Suprapubic skin (tissue), 3 donors: ENCODE data around the gene KIF5A.

ENCODE experiments used
- POLR2A ChIP-seq, 2 donors: fragments of 450-650 bp; IDR thresholded peaks; one replicate each; pipeline ENCODE4 v1.6.1; 2017; ENCODE audit warnings: antibody characterized with exemption in 2 of 2, mild to moderate bottlenecking in 2 of 2, moderate library complexity in 2 of 2
- TF ChIP-seq, protein P1 (sequence below), 2 donors: fragments of 200-600 bp in 1 of 2; fragments of 450-650 bp in 1 of 2; sonication (generic) in 1 of 2; IDR thresholded peaks; one replicate each; pipeline ENCODE4 v1.5.1; 2016 to 2019; ENCODE audit warnings: antibody characterized with exemption in 2 of 2, mild to moderate bottlenecking in 1 of 2, moderate library complexity in 1 of 2

GRCh38 chr12:57546438-57547287 lies 3.2 kb upstream of the KIF5A start, which contains the start of gene DCTN2:
- TF ChIP-seq, protein P1, sequence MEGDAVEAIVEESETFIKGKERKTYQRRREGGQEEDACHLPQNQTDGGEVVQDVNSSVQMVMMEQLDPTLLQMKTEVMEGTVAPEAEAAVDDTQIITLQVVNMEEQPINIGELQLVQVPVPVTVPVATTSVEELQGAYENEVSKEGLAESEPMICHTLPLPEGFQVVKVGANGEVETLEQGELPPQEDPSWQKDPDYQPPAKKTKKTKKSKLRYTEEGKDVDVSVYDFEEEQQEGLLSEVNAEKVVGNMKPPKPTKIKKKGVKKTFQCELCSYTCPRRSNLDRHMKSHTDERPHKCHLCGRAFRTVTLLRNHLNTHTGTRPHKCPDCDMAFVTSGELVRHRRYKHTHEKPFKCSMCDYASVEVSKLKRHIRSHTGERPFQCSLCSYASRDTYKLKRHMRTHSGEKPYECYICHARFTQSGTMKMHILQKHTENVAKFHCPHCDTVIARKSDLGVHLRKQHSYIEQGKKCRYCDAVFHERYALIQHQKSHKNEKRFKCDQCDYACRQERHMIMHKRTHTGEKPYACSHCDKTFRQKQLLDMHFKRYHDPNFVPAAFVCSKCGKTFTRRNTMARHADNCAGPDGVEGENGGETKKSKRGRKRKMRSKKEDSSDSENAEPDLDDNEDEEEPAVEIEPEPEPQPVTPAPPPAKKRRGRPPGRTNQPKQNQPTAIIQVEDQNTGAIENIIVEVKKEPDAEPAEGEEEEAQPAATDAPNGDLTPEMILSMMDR (IDR thresholded peaks at IDR 0.05), result peak in 1 of 2 donors; percentile 6
- TF ChIP-seq POLR2A (IDR thresholded peaks at IDR 0.05), result peak in 1 of 2 donors; percentile 28
